GM12878 (cell line): ENCODE measurements around the gene CCL23. TPM values are rescaled to one million over a fixed set of nuclear protein-coding genes. Genes with fewer than 3 reads are reported as not detected.

Experiments
- MXI1 ChIP-seq: fragments of 150-350 bp; IDR thresholded peaks from 2 replicates; pipeline ENCODE4 v1.6.1; 2011; ENCODE audit warnings: low read depth, mild to moderate bottlenecking, inconsistent platforms, low read length, improper control_type of control experiment
- NFXL1 ChIP-seq: fragments of 450-650 bp; IDR thresholded peaks from 2 replicates; pipeline ENCODE4 v1.6.1; 2017; ENCODE audit warnings: antibody characterized with exemption, mild to moderate bottlenecking, borderline replicate concordance
- SIX5 ChIP-seq: IDR thresholded peaks from 2 replicates; pipeline ENCODE4 v1.6.1; 2011; ENCODE audit warnings: mild to moderate bottlenecking, low read depth, low read length, moderate library complexity; ENCODE audit not compliant: severe bottlenecking
- YBX1 ChIP-seq: fragments of 450-650 bp; IDR thresholded peaks from 2 replicates; pipeline ENCODE4 v1.6.1; 2016; ENCODE audit warnings: antibody characterized with exemption
- polyA plus RNA-seq, 11 experiments: library from polyadenylated mRNA; depleted of rRNA in 4 of 11; unstranded in 6 of 11; stranded (reverse) in 5 of 11; fragments of >200 nt; fragmentation: Nextera tagmentation in 4 of 11; fragmentation: Illumina TruSeq in 1 of 11; extraction: Ambion mirVana in 4 of 11; extraction: Trizol in 1 of 11; gene quantifications; 1 replicate in 1 of 11; 2 replicates in 10 of 11; pipeline versions ENCODE4 v1.2.1 to v1.2.3, GENCODE V29; 2011 to 2016; ENCODE audit warnings: inconsistent platforms in 2 of 11, missing spikeins in 2 of 11, low read depth in 1 of 11
- total RNA-seq, 4 experiments: library from RNA; depleted of rRNA in 3 of 4; stranded (reverse); fragments of >200 nt in 3 of 4; fragmentation: Illumina TruSeq in 1 of 4; extraction: Trizol in 1 of 4; gene quantifications; 2 replicates each; pipeline versions ENCODE4 v1.2.1 to v1.2.3, GENCODE V29; 2013 to 2021
- TF ChIP-seq, protein P1 (sequence below): IDR thresholded peaks from 2 replicates; pipeline ENCODE4 v1.6.1; 2011; ENCODE audit warnings: borderline replicate concordance, low read depth, mild to moderate bottlenecking, moderate library complexity, mixed read lengths, low read length; ENCODE audit not compliant: insufficient read depth; ENCODE audit errors: extremely low read length
- TF ChIP-seq, protein P2 (sequence below): IDR thresholded peaks from 2 replicates; pipeline ENCODE4 v1.6.1; 2012; ENCODE audit warnings: low read length, inconsistent platforms
- TF ChIP-seq, protein P3 (sequence below): fragments of 450-650 bp; conservative IDR thresholded peaks from 2 replicates; pipeline ENCODE4 v1.6.1; 2017; ENCODE audit warnings: mild to moderate bottlenecking, moderate library complexity
- TF ChIP-seq, protein P4 (sequence below): fragments of 450-650 bp; formaldehyde crosslinking; IDR thresholded peaks from 2 replicates; pipeline ENCODE4 v1.4.0; 2020; ENCODE audit warnings: mild to moderate bottlenecking, moderate library complexity

CCL23 gene
- total and polyA plus RNA-seq, 10 of the 15 experiments (the other 5 are each of a cell fraction or from before 2014, with no cell fraction given): 0.15 to 0.62 (median 0.41) TPM; not detected in 6

DNA sequence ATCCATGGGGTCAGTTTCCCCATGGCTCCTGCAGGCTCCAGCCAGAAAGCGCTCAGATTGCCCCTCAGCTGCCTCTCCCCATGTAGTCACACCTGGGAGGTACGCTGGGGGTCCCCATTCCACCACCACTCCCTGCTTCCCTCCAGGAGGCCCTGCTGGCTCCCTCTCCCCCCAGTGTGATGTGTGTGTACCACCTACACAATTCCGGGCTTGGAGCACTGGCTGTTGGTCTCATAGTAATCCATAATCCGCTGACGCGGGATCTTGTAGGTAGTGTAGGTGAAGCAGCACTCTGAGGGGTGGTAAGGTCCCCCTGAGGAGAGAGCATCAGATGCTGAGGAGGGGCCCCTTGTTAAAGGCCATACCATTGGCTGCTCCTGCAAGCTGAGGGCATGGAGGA lies 33.6 kb downstream of the CCL23 start (continued):
- TF ChIP-seq, protein P1, sequence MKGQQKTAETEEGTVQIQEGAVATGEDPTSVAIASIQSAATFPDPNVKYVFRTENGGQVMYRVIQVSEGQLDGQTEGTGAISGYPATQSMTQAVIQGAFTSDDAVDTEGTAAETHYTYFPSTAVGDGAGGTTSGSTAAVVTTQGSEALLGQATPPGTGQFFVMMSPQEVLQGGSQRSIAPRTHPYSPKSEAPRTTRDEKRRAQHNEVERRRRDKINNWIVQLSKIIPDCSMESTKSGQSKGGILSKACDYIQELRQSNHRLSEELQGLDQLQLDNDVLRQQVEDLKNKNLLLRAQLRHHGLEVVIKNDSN: no peak
- no peak for TF ChIP-seq YBX1
- no peak for TF ChIP-seq NFXL1
- TF ChIP-seq, protein P2, sequence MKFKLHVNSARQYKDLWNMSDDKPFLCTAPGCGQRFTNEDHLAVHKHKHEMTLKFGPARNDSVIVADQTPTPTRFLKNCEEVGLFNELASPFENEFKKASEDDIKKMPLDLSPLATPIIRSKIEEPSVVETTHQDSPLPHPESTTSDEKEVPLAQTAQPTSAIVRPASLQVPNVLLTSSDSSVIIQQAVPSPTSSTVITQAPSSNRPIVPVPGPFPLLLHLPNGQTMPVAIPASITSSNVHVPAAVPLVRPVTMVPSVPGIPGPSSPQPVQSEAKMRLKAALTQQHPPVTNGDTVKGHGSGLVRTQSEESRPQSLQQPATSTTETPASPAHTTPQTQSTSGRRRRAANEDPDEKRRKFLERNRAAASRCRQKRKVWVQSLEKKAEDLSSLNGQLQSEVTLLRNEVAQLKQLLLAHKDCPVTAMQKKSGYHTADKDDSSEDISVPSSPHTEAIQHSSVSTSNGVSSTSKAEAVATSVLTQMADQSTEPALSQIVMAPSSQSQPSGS: no peak
- TF ChIP-seq, protein P3, sequence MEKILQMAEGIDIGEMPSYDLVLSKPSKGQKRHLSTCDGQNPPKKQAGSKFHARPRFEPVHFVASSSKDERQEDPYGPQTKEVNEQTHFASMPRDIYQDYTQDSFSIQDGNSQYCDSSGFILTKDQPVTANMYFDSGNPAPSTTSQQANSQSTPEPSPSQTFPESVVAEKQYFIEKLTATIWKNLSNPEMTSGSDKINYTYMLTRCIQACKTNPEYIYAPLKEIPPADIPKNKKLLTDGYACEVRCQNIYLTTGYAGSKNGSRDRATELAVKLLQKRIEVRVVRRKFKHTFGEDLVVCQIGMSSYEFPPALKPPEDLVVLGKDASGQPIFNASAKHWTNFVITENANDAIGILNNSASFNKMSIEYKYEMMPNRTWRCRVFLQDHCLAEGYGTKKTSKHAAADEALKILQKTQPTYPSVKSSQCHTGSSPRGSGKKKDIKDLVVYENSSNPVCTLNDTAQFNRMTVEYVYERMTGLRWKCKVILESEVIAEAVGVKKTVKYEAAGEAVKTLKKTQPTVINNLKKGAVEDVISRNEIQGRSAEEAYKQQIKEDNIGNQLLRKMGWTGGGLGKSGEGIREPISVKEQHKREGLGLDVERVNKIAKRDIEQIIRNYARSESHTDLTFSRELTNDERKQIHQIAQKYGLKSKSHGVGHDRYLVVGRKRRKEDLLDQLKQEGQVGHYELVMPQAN: no peak
- no peak for TF ChIP-seq MXI1
- TF ChIP-seq, protein P4, sequence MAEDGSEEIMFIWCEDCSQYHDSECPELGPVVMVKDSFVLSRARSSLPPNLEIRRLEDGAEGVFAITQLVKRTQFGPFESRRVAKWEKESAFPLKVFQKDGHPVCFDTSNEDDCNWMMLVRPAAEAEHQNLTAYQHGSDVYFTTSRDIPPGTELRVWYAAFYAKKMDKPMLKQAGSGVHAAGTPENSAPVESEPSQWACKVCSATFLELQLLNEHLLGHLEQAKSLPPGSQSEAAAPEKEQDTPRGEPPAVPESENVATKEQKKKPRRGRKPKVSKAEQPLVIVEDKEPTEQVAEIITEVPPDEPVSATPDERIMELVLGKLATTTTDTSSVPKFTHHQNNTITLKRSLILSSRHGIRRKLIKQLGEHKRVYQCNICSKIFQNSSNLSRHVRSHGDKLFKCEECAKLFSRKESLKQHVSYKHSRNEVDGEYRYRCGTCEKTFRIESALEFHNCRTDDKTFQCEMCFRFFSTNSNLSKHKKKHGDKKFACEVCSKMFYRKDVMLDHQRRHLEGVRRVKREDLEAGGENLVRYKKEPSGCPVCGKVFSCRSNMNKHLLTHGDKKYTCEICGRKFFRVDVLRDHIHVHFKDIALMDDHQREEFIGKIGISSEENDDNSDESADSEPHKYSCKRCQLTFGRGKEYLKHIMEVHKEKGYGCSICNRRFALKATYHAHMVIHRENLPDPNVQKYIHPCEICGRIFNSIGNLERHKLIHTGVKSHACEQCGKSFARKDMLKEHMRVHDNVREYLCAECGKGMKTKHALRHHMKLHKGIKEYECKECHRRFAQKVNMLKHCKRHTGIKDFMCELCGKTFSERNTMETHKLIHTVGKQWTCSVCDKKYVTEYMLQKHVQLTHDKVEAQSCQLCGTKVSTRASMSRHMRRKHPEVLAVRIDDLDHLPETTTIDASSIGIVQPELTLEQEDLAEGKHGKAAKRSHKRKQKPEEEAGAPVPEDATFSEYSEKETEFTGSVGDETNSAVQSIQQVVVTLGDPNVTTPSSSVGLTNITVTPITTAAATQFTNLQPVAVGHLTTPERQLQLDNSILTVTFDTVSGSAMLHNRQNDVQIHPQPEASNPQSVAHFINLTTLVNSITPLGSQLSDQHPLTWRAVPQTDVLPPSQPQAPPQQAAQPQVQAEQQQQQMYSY (CRISPR knock-in tag): no peak
- TF ChIP-seq SIX5: no peak
- TF ChIP-seq, all 136 proteins: peak for 0
